ENCODE results near the gene OR10AD1. TPM values are rescaled to one million over a fixed set of nuclear protein-coding genes. Genes with fewer than 3 reads are reported as not detected.
A peak's percentile ranks its signal among the peaks of the same experiment; 100 is the strongest.

OR10AD1 gene
- total RNA-seq, 2 experiments from 2014 or later, result not detected

GRCh38 chr12:48184549-48184922, 18.6 kb downstream of the OR10AD1 start:
- DNase-seq, result no peak
- ATAC-seq (ENCODE audit: poor library complexity), result no peak
- Mint-ChIP-seq H3K27ac (no peak overlapping the region), H3K4me3 (peak overlapping the region; percentile 73), H3K27me3 (peaks cover 38% of the 10 kb centered on the region), H3K4me1 (ENCODE audit: low read depth) (no peaks in the 10 kb centered on the region), H3K36me3 (ENCODE audit: low read depth) (peaks cover 4% of the 10 kb centered on the region), H3K9me3 (no peaks in the 10 kb centered on the region)
- Histone ChIP-seq H3K4me3 (ENCODE audit: low read length) (peak overlapping the region; percentile 76), H3K27me3 (ENCODE audit: control insufficient read depth in 1 of 2, insufficient read depth in 2 of 2, low read length in 2 of 2) (peaks cover 14 to 15% of the 10 kb centered on the region in 2 experiments), H3K36me3 (ENCODE audit: insufficient read depth, low read length) (no peaks in the 10 kb centered on the region), H3K4me1 (ENCODE audit: insufficient read depth, low read length) (peaks cover 25% of the 10 kb centered on the region), H3K27ac (ENCODE audit: low read depth in 1 of 2, low read length in 2 of 2) (no peak overlapping the region), H3K9me3 (ENCODE audit: control insufficient read depth in 1 of 2, insufficient read depth in 1 of 2, low read length in 2 of 2) (peaks cover 0 to 7% of the 10 kb centered on the region in 2 experiments)
- intact Hi-C loops (cut with DNase I, micrococcal nuclease), result loop anchor here in 1 of 2 experiments (5.0 kb wide), 1 partner anchor 168 kb away; the partner anchor contains the start of gene ZNF641
- TF ChIP-seq, protein P1, sequence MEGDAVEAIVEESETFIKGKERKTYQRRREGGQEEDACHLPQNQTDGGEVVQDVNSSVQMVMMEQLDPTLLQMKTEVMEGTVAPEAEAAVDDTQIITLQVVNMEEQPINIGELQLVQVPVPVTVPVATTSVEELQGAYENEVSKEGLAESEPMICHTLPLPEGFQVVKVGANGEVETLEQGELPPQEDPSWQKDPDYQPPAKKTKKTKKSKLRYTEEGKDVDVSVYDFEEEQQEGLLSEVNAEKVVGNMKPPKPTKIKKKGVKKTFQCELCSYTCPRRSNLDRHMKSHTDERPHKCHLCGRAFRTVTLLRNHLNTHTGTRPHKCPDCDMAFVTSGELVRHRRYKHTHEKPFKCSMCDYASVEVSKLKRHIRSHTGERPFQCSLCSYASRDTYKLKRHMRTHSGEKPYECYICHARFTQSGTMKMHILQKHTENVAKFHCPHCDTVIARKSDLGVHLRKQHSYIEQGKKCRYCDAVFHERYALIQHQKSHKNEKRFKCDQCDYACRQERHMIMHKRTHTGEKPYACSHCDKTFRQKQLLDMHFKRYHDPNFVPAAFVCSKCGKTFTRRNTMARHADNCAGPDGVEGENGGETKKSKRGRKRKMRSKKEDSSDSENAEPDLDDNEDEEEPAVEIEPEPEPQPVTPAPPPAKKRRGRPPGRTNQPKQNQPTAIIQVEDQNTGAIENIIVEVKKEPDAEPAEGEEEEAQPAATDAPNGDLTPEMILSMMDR (IDR thresholded peaks at IDR 0.05), result no peak
- ChIA-PET POLR2A (interaction anchor here (3.4 kb wide), 1 partner anchor 14 kb away, joined by 73 read pairs; no protein-coding TSS in a partner anchor), CTCF (interaction anchor here (2.6 kb wide), 1 partner anchor 14 kb away, joined by 23 read pairs; no protein-coding TSS in a partner anchor)

DNA sequence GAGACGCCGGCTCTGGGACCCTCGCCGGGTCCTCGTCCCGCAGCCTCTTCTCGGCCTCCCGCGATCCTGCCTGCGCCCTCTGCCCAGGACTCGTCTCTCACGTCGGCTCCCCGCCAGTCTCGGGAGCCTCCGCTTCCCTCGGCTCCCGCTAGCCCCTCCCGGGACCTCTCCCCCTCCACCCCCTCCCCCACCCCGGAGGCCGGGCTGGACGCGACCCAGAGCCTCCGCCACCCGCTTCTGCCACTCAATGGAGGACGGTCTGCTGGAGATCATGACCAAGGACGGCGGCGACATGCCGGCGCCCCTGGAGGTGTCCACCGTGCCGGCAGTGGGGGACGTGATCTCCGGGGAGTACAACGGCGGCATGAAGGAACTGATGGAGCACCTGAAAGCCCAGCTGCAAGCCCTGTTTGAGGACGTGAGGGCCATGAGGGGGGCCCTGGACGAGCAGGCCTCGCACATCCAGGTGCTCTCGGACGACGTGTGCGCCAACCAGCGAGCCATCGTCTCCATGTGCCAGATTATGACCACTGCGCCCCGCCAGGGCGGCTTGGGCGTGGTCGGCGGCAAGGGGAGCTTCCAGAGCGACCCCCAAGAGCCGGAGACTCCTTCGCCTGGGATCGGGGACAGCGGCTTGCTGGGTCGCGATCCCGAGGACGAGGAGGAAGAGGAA, 19.1 kb downstream of the OR10AD1 start:
- POLR2A ChIA-PET, result interaction anchor here (1.3 to 3.4 kb wide), 5 partner anchors 10 to 166 kb away, joined by 3 to 73 read pairs (median 4); no protein-coding TSS in a partner anchor
- Histone ChIP-seq H3K4me1 (ENCODE audit: insufficient read depth, low read length) (peaks cover 25% of the 10 kb centered on the region), H3K4me3 (ENCODE audit: low read length) (peak overlapping the region; percentile 76), H3K9me3 (ENCODE audit: control insufficient read depth in 1 of 2, insufficient read depth in 1 of 2, low read length in 2 of 2) (peaks cover 0 to 7% of the 10 kb centered on the region in 2 experiments), H3K36me3 (ENCODE audit: insufficient read depth, low read length) (no peaks in the 10 kb centered on the region), H3K27me3 (ENCODE audit: control insufficient read depth in 1 of 2, insufficient read depth in 2 of 2, low read length in 2 of 2) (peaks cover 14 to 15% of the 10 kb centered on the region in 2 experiments), H3K27ac (ENCODE audit: low read depth in 1 of 2, low read length in 2 of 2) (no peak overlapping the region)
- ATAC-seq (ENCODE audit: poor library complexity) (peak; percentile 20), DNase-seq (peak in 5 of 14 experiments; percentile 14 to 55 (median 37))
- no peaks in the 10 kb centered on the region for H3K9me3 Mint-ChIP-seq
- H3K36me3 Mint-ChIP-seq (ENCODE audit: low read depth), result peaks cover 4% of the 10 kb centered on the region
- TF ChIP-seq, protein P1 (IDR thresholded peaks at IDR 0.05), result peak; percentile 10
- H3K4me1 Mint-ChIP-seq (ENCODE audit: low read depth), result no peaks in the 10 kb centered on the region
- no peak overlapping the region for H3K27ac Mint-ChIP-seq
- peaks cover 39% of the 10 kb centered on the region for H3K27me3 Mint-ChIP-seq
- H3K4me3 Mint-ChIP-seq, result peak overlapping the region; percentile 73
- CTCF ChIA-PET, result interaction anchor here (1.3 to 2.6 kb wide), 6 partner anchors 9 to 100 kb away, joined by 3 to 23 read pairs (median 4); partner anchors contain the start of genes ASB8 and SENP1
- intact Hi-C loops (cut with DNase I, micrococcal nuclease), result loop anchor here in 1 of 2 experiments (5.0 kb wide), 1 partner anchor 168 kb away; the partner anchor contains the start of gene ZNF641

DNA sequence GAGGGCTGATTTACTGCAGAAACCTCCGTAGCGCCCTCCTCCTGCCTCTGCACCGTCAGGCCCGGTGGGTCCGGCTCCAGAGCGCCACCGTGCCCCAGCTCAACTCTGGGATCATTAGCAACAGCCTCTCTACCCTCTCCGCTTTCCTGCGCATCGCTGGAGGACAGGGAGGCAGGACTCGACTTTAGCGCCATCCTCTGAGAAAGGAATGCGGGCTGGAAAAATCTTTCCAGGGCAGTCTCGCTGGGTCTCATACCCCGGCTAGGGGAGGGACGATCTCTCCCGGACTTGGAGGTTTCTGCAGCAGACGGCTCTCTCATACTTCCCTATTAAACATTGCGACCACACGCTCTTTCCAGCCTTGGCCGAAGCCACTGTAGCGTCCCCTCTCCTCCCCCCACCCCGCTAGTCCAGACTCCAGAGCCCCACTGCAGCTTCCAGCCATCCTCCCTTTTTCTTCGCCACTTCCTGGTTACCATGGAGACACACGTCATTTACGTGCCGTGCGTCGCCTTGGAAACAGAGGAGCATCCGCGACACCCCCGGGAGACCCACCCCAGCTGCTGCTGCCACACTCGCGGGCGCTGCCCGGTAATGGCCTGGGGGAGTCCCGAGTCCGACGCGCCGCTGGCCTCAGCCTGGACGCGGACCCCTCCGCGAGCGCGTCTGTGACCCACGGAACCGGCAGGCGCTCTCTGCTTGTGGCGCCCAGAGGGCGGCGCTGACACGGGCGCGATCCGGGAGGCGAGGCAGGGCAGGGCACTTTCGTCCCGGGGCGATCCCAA, 19.8 kb downstream of the OR10AD1 start, which contains the start of gene CCDC184:
Gene CCDC184, plus strand, starts transcription at position 554 of the 785 bp plus-strand sequence. CDS start 479 bp downstream, outside the sequence.
- peaks cover 14 to 15% of the 10 kb centered on the region in 2 experiments for H3K27me3 ChIP-seq (ENCODE audit: control insufficient read depth in 1 of 2, insufficient read depth in 2 of 2, low read length in 2 of 2)
- H3K9me3 ChIP-seq (ENCODE audit: control insufficient read depth in 1 of 2, insufficient read depth in 1 of 2, low read length in 2 of 2), result peaks cover 0 to 7% of the 10 kb centered on the region in 2 experiments
- Mint-ChIP-seq H3K4me3 (peak within 1 kb of the TSS; percentile 93), H3K36me3 (ENCODE audit: low read depth) (peaks cover 4% of the 10 kb centered on the region), H3K4me1 (ENCODE audit: low read depth) (no peaks in the 10 kb centered on the region), H3K27ac (peak within 1 kb of the TSS; percentile 50), H3K27me3 (peaks cover 47% of the 10 kb centered on the region), H3K9me3 (no peaks in the 10 kb centered on the region)
- peak within 1 kb of the TSS; percentile 76 for H3K4me3 ChIP-seq (ENCODE audit: low read length)
- peaks cover 25% of the 10 kb centered on the region for H3K4me1 ChIP-seq (ENCODE audit: insufficient read depth, low read length)
- DNase-seq, result peak; percentile 51 to 93 (median 68)
- H3K36me3 ChIP-seq (ENCODE audit: insufficient read depth, low read length), result no peaks in the 10 kb centered on the region
- POLR2A ChIA-PET, result interaction anchor here (1.2 to 3.4 kb wide), 7 partner anchors 9 to 226 kb away, joined by 3 to 73 read pairs (median 4); partner anchors contain the start of gene ASB8
- no peak within 1 kb of the TSS for H3K27ac ChIP-seq (ENCODE audit: low read depth in 1 of 2, low read length in 2 of 2)
- ATAC-seq (ENCODE audit: poor library complexity), result peak; percentile 76
- CTCF ChIA-PET, result interaction anchor here (0.7 to 2.6 kb wide), 12 partner anchors 9 to 99 kb away, joined by 3 to 23 read pairs (median 4); partner anchors contain the start of genes ASB8 and SENP1
- intact Hi-C loops (cut with DNase I, micrococcal nuclease), result loop anchor here in 1 of 2 experiments (5.0 kb wide), 1 partner anchor 169 kb away; the partner anchor contains the start of gene ZNF641
- TF ChIP-seq, protein P1 (IDR thresholded peaks at IDR 0.05), result peak; percentile 51

Measured in CD4-positive, alpha-beta T cell (primary cell).